ENCODE data around the gene HK2.
"Not testable (repeated sequence)": the region's sequence is repeated elsewhere in the genome, so short reads cannot be mapped to it uniquely, and the experiment has no call there.

HK2 gene

DNA sequence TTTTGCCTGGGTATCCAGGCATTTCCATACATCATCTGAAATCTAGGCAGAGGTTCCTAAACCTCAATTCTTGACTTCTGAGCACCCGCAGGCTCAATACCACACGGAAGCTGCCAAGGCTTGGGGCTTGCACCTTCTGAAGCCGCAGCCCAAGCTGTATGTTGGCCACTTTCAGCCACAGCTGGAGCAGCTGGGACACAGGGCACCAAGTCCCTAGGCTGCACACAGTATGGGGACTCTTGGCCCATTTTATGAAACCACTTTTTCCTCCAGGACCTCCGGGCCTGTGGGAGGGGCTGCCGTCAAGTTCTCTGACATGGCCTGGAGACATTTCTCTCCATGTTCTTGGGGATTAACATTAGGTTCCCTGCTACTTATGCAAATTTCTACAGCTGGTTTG is 72.5 kb downstream of the HK2 start:
- DNase-seq, result no peak

- not testable (repeated sequence) for DNase-seq
These were observed 73.6 kb downstream of the HK2 start for GRCh38 chr2:74907560-74907959.

DNA sequence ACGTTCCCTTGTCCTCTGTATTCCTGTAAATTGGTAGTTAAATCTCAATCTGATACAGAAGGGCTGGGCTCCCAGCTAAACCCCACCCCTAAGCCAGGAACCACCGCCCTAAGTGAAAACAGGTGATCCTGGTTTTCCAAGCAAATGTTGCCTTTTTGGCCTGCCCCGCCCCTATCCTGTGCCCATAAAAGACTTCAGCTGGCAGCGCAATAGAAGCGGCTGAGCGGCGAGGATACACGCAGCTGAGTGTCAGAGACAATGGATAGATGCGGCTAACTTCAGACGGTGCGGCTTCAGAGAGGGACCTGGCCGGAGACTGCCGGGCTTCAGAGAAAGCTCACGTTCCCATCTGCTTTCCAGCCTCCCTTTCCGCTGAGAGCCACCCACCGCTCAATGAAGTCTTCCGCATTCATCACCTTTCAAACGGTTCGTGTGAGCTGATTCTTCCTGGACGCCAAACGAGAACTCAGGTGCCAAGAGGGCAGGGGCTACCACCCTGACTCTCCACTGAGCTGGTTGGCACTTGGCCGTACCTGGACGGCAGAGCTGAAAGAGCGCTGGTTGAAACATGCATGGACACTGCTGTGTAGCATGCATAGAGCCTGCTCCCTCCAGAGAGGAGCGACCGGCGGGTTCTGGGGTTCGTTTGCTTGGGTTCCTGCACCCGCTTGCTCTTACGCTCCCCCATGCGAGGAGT is 75.0 kb downstream of the HK2 start:
- DNase-seq, result no peak

GRCh38 chr2:74910245-74910644 is 76.3 kb downstream of the HK2 start:
- DNase-seq, result no peak

DNA sequence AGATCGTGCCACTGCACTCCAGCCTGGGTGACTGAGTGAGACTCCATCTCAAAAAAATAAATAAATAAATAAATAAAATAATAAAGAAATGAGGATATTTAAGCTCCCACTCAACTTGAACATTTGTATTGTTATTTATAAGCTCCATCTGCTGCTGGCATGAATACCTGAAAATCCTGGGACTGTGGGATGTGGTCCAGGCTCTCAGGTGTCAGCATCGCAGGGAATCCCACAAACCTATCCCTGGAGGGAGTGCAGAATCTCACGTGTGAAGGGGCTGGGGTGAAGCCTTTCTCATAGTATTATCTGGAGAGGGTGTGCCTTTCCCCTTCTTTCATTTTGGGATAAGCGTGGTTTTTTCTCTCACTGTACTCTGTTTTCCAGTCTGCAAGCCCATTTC is 77.1 kb downstream of the HK2 start:
- no peak for DNase-seq

DNA sequence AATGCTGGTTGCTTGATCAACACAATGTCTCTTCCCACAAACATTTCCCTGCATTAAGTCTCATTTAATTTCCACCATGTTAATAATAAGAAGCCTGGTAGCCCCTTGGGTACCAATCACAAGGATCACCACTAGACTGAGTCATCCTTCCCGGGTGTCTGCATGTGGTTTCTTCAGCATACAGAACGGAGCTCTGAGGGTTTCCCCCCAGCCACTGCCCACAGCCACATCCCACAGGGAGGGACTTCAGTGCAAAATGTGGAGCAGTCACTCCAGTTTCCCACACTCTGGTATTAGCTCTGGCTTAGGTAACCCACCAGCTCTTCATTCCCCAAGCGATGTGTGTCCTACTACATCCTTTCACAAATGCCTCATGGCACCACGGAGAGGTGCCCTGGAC is 81.8 kb downstream of the HK2 start:
- DNase-seq, result peak; percentile 4

DNA sequence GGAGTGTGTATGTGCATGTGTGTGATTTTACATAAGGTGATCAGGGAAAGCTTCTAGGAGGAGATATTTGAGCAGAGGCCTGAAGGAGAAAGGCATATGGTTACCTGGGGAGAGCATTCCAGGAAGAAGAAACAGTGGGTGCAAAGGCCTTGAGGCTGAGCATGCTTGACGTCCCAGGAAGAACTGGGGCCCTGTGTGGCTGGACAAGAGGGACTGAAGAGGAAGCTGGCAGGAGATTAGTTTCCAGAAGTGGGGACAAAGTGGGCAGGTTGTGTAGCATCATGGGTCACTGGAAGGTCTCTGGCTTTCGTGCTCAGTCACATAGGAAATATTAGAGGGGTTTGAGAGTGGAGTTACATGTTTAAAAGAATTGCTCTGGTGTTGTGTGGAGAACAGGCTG is 82.5 kb downstream of the HK2 start:
- no peak for DNase-seq

GRCh38 chr2:74917702-74918619 is 84.0 kb downstream of the HK2 start:
- no peak for DNase-seq

GRCh38 chr2:74919827-74920226 is 85.9 kb downstream of the HK2 start:
- peak; percentile 72 for DNase-seq

- no peak for DNase-seq
These were observed 87.4 kb downstream of the HK2 start for GRCh38 chr2:74921236-74921736.

- no peak for DNase-seq
These were observed 88.8 kb downstream of the HK2 start for GRCh38 chr2:74922592-74923227.

- no peak for DNase-seq
These were observed 90.7 kb downstream of the HK2 start for GRCh38 chr2:74924463-74925265.

DNA sequence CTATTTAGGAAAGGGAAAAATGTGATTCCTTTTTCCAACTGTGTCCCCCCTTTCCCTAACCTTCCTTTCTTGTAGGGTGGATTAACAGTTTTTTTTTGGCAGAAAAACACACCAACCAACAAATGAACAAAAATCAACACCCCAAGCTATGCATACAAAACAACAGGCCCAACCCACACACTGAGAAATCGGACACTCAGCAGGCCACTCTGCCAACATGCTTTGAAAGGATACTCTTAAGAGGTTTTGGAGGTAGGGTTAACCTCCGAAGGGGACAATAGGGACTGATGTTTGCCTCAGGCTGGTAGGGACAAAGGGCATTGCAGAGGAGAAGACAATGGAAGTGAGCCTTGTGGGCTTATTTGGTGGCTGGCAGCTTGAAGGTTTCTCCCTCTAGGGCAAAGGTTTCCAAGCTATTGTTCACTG is 91.4 kb downstream of the HK2 start:
- DNase-seq, result no peak

- no peak for DNase-seq
These were observed 93.7 kb downstream of the HK2 start for GRCh38 chr2:74927621-74928020.

GRCh38 chr2:74930811-74931486 is 97.0 kb downstream of the HK2 start:
- DNase-seq, result no peak

GRCh38 chr2:74931940-74932339 is 98.0 kb downstream of the HK2 start:
- DNase-seq, result no peak

DNA sequence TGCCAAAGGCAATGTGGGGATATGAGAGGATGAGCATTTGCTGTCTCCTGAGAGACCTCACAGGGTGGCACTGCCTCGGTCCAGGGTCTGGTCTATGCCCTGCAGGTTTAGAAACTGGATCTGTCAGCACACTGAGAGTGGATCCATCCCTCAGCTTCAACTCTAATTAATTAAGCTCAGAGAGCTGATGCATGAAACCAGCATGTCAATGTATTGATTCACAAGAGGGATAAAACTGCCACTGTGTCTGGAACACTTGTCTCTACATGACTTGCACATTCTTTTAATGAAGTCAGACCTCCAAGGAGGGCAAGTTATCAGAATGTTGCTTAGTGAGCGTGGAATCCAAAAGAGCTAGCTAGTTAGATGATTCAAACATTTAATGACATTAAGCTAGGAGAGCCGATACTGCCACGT is 102.1 kb downstream of the HK2 start:
- no peak for DNase-seq

DNA sequence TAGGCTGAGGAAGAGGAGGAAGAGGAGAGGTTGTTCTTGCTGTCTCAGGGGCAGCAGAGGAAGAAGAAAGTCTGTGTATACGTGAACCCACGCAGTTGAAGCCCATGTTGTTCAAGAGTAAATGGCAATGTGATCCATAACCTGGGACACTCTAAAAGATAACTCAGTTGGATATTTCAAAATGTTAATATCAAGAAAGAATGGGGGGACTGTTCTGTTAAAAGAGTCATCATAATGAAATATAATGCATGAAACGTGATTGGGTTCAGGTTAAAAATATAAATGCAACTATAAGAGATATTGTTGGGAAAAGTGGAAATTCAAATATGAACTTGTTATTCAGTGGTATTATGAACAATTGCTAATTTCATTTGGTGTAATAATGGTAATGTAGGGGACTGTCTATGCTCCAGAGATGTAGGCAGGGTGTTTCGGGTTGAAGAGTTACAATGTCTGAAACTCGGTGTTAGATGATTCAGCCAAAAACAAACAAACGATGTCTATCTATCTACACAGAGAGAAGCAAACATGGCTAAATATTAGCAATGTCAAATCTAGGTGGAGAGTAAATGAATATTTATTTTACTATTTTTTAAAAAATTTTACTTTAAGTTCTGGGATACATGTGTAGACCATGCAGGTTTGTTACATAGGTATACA is 103.4 kb downstream of the HK2 start:
- DNase-seq, result no peak

- DNase-seq, result no peak
These were observed 104.3 kb downstream of the HK2 start for GRCh38 chr2:74938264-74938663.

GRCh38 chr2:74939919-74940812 is 106.2 kb downstream of the HK2 start:
- no peak for DNase-seq

Data from activated naive CD4-positive, alpha-beta T cell treated with Interleukin-2 at 50 U/mL for 16 hours (primary cell).